Activated CD8-positive, alpha-beta T cell treated with anti-CD3 and anti-CD28 coated beads for 36 hours (primary cell): ENCODE results near the gene AMD1. TPM values are rescaled to one million over a fixed set of nuclear protein-coding genes. Genes with fewer than 3 reads are reported as not detected.

ENCODE experiments used
- ATAC-seq: fragments of 200-7000 bp; cut with Tn5 transposase; one replicate; pipeline ENCODE4 v1.10.0; 2021; ENCODE audit warnings: mild to moderate bottlenecking, moderate library complexity
- CTCF ChIA-PET: fragments of 350-600 bp; sonication (Branson Sonifier 250); formaldehyde crosslinking; loops from one replicate; lab custom pipeline; 2021; ENCODE audit warnings: antibody characterized with exemption; lab: Charles Lee
- POLR2A ChIA-PET: fragments of 350-600 bp; sonication (Branson Sonifier 250); formaldehyde crosslinking; loops from one replicate; lab custom pipeline; 2021; ENCODE audit warnings: antibody characterized with exemption; lab: Charles Lee
- DNase-seq: peaks from one replicate; pipeline ENCODE4 v3.0.0-alpha.2; 2020
- H3K27ac Mint-ChIP-seq: one replicate; pipeline ENCODE4 v1.8.0; 2021; ENCODE audit warnings: mild to moderate bottlenecking, mixed read lengths
- H3K27me3 Mint-ChIP-seq: one replicate; pipeline ENCODE4 v1.8.0; 2021; ENCODE audit warnings: mixed read lengths
- H3K36me3 Mint-ChIP-seq: one replicate; pipeline ENCODE4 v1.8.0; 2021; ENCODE audit warnings: low read depth, mixed read lengths
- H3K4me1 Mint-ChIP-seq: one replicate; pipeline ENCODE4 v1.8.0; 2021; ENCODE audit warnings: low read depth, mixed read lengths
- H3K4me3 Mint-ChIP-seq: one replicate; pipeline ENCODE4 v1.8.0; 2021; ENCODE audit warnings: mild to moderate bottlenecking, moderate library complexity, mixed read lengths
- H3K9me3 Mint-ChIP-seq: one replicate; pipeline ENCODE4 v1.8.0; 2021; ENCODE audit warnings: mixed read lengths
- CTCF ChIP-seq: fragments of 200-600 bp; IDR thresholded peaks from one replicate; pipeline ENCODE4 v1.8.0; 2022; ENCODE audit warnings: antibody characterized with exemption, mild to moderate bottlenecking
- intact Hi-C: fragments of 100-400 bp; cut with micrococcal nuclease; formaldehyde crosslinking; loops from one replicate; pipeline ENCODE4 v1.10.0; 2022
- total RNA-seq, 2 experiments: library from RNA; stranded (reverse); gene quantifications; one replicate each; pipeline ENCODE4 v1.2.3, GENCODE V29; 2021

The AMD1 gene
- total RNA-seq, 2 experiments from 2014 or later, result 77.4 to 85.0 TPM

- intact Hi-C loops, result no loop called here
- CTCF ChIA-PET, result interaction anchor here (1.9 kb wide), 1 partner anchor 14 kb away, joined by 6 read pairs; no protein-coding TSS in a partner anchor
These were observed 9.8 kb upstream of the AMD1 start for GRCh38 chr6:110864824-110865223.

GRCh38 chr6:110874880-110875547 is 429 bp downstream of the AMD1 start:
- POLR2A ChIA-PET, result interaction anchor here (0.6 to 9.1 kb wide), 40 partner anchors 8 to 1180 kb away, joined by 3 to 241 read pairs (median 4); partner anchors contain the start of genes CDK19, GTF3C6, RPF2 and WASF1
- H3K4me1 Mint-ChIP-seq, result peaks cover 31% of the 10 kb centered on the region
- peaks cover 2% of the 10 kb centered on the region for H3K27me3 Mint-ChIP-seq
- H3K4me3 Mint-ChIP-seq, result peak overlapping the region; percentile 97
- intact Hi-C loops, result loop anchor here (5.0 kb wide), 1 partner anchor 67 kb away; no protein-coding TSS in a partner anchor
- peak; percentile 11 for ATAC-seq
- CTCF ChIA-PET, result interaction anchor here (1.1 to 9.0 kb wide), 3 partner anchors 9 to 194 kb away, joined by 3 to 76 read pairs (median 11); partner anchors contain the start of gene CDK19
- peak; percentile 52 for DNase-seq
- peaks cover 32% of the 10 kb centered on the region for H3K36me3 Mint-ChIP-seq
- H3K9me3 Mint-ChIP-seq, result no peaks in the 10 kb centered on the region
- peak overlapping the region; percentile 98 for H3K27ac Mint-ChIP-seq
- TF ChIP-seq CTCF, result no peak

More at GRCh38 chr6:110864824-110865223, 9.8 kb upstream of the AMD1 start:
- no peak overlapping the region for H3K4me3 Mint-ChIP-seq
- no peak for ATAC-seq
- no peak for TF ChIP-seq CTCF
- no peak overlapping the region for H3K27ac Mint-ChIP-seq
- H3K27me3 Mint-ChIP-seq, result no peaks in the 10 kb centered on the region
- POLR2A ChIA-PET, result interaction anchor here (3.0 kb wide), 1 partner anchor 11 kb away, joined by 39 read pairs; the partner anchor contains the start of gene AMD1
- peaks cover 6% of the 10 kb centered on the region for H3K4me1 Mint-ChIP-seq
- DNase-seq, result no peak
- H3K9me3 Mint-ChIP-seq, result no peaks in the 10 kb centered on the region
- H3K36me3 Mint-ChIP-seq, result no peaks in the 10 kb centered on the region

- ChIA-PET CTCF (interaction anchor here (1.0 to 9.0 kb wide), 6 partner anchors 10 to 347 kb away, joined by 3 to 76 read pairs (median 4); partner anchors contain the start of gene CDK19), POLR2A (interaction anchor here (0.8 to 9.1 kb wide), 25 partner anchors 10 to 1493 kb away, joined by 3 to 241 read pairs (median 5); partner anchors contain the start of genes CD164, CDK19, GTF3C6 and RPF2)
- DNase-seq (peak; percentile 73), ATAC-seq (peak; percentile 18)
- peaks cover 34% of the 10 kb centered on the region for H3K36me3 Mint-ChIP-seq
- H3K27ac Mint-ChIP-seq, result peak overlapping the region; percentile 92
- H3K9me3 Mint-ChIP-seq, result no peaks in the 10 kb centered on the region
- TF ChIP-seq CTCF, result no peak
- H3K27me3 Mint-ChIP-seq, result peaks cover 2% of the 10 kb centered on the region
- peaks cover 37% of the 10 kb centered on the region for H3K4me1 Mint-ChIP-seq
- peak overlapping the region; percentile 97 for H3K4me3 Mint-ChIP-seq
- intact Hi-C loops, result loop anchor here (1.0 to 5.0 kb wide), 3 partner anchors 59 to 193 kb away; no protein-coding TSS in a partner anchor
These were observed 1.1 kb downstream of the AMD1 start for GRCh38 chr6:110875548-110876169.

DNA sequence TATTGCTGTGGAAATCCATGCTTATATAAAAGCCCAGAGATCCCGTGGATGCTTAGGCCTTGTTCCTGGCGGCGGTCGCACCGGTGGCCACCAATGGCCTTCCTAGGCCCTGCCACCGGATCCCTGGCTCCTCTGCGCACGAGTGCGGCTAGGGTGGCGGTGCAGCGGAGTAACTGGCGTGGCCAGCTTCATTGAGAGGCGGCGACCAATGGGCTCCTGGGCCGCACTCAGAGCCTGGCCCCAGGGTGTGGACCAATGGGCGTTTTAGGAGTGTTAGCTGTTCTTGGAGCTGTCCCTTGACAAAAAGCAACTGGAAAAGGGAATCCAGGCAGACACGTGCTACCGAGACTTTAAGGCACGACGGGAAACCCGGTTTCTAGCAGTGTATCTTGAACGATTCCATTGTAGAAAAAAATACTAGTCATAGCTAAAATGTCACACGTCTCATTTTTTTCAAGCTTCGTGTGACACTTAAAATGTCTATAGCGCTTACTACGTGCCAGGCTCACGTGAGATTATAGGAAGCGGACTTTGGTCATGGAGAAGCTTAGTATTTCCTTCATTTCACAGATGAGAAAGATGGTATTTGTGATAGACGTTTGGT is 1.7 kb downstream of the AMD1 start:
- no peak for TF ChIP-seq CTCF
- intact Hi-C loops, result loop anchor here (1.0 to 5.0 kb wide), 3 partner anchors 60 to 193 kb away; no protein-coding TSS in a partner anchor
- peak; percentile 60 for ATAC-seq
- Mint-ChIP-seq H3K4me1 (peaks cover 43% of the 10 kb centered on the region), H3K4me3 (peak overlapping the region; percentile 97), H3K27me3 (peaks cover 2% of the 10 kb centered on the region), H3K36me3 (peaks cover 37% of the 10 kb centered on the region), H3K9me3 (no peaks in the 10 kb centered on the region), H3K27ac (peak overlapping the region; percentile 92)
- POLR2A ChIA-PET, result interaction anchor here (0.8 to 9.1 kb wide), 17 partner anchors 10 to 1494 kb away, joined by 3 to 241 read pairs (median 5); partner anchors contain the start of genes CD164, CDK19, GTF3C6 and RPF2
- DNase-seq, result peak; percentile 78
- CTCF ChIA-PET, result interaction anchor here (1.0 to 9.0 kb wide), 6 partner anchors 9 to 348 kb away, joined by 3 to 76 read pairs (median 4); partner anchors contain the start of gene CDK19
